ENCODE results near the gene PLXNA3.

Gene PLXNA3

DNA sequence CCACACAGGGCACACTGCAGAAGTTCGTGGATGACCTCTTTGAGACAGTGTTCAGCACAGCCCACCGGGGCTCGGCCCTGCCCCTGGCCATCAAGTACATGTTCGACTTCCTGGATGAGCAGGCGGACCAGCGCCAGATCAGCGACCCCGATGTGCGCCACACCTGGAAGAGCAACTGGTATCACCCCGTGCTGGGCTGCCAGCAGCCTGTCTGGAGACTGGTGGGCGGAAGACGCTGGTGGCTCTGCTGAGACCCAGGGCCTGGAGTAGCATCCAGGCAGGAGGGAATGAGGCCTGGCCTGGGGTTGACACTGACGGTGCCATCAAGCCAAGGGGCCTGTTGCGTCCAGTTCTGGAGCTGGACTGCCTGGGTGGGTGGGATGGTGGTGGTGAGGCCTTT, 12.4 kb downstream of the PLXNA3 start:
- TF ChIP-seq, protein P1, sequence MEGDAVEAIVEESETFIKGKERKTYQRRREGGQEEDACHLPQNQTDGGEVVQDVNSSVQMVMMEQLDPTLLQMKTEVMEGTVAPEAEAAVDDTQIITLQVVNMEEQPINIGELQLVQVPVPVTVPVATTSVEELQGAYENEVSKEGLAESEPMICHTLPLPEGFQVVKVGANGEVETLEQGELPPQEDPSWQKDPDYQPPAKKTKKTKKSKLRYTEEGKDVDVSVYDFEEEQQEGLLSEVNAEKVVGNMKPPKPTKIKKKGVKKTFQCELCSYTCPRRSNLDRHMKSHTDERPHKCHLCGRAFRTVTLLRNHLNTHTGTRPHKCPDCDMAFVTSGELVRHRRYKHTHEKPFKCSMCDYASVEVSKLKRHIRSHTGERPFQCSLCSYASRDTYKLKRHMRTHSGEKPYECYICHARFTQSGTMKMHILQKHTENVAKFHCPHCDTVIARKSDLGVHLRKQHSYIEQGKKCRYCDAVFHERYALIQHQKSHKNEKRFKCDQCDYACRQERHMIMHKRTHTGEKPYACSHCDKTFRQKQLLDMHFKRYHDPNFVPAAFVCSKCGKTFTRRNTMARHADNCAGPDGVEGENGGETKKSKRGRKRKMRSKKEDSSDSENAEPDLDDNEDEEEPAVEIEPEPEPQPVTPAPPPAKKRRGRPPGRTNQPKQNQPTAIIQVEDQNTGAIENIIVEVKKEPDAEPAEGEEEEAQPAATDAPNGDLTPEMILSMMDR (IDR thresholded peaks at IDR 0.05; ENCODE audit: low read depth, low read length, missing control alignments), result no peak
- no peak overlapping the region for H3K4me3 ChIP-seq (ENCODE audit: low read depth, low read length)
- no peak for DNase-seq (ENCODE audit: low read depth)

DNA sequence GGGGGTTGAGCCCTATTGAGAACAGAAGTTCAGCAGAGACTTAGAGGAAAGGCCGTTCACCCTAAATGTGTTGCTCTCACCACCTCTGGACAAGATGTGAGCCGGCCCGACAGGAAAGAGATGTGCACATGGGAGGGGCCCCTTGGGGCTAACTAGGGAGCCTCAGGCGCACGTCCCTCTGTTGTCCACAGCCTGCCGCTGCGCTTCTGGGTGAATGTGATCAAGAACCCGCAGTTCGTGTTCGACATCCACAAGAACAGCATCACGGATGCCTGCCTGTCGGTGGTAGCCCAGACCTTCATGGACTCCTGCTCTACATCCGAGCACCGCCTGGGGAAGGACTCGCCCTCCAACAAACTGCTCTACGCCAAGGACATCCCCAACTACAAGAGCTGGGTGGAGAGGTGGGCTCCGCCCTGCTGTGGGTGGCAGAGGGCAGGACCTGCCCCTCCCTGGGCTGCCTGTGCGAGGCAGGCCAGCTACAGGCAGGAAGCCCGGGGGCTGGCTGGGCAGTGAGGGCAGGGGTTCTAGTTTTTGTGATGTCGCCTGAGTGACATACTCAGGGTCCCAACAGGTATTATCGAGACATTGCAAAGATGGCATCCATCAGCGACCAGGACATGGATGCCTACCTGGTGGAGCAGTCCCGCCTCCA, 13.0 kb downstream of the PLXNA3 start:
- TF ChIP-seq, protein P1 (IDR thresholded peaks at IDR 0.05; ENCODE audit: low read depth, low read length, missing control alignments), result no peak
- DNase-seq (ENCODE audit: low read depth), result no peak
- H3K4me3 ChIP-seq (ENCODE audit: low read depth, low read length), result no peak overlapping the region

DNA sequence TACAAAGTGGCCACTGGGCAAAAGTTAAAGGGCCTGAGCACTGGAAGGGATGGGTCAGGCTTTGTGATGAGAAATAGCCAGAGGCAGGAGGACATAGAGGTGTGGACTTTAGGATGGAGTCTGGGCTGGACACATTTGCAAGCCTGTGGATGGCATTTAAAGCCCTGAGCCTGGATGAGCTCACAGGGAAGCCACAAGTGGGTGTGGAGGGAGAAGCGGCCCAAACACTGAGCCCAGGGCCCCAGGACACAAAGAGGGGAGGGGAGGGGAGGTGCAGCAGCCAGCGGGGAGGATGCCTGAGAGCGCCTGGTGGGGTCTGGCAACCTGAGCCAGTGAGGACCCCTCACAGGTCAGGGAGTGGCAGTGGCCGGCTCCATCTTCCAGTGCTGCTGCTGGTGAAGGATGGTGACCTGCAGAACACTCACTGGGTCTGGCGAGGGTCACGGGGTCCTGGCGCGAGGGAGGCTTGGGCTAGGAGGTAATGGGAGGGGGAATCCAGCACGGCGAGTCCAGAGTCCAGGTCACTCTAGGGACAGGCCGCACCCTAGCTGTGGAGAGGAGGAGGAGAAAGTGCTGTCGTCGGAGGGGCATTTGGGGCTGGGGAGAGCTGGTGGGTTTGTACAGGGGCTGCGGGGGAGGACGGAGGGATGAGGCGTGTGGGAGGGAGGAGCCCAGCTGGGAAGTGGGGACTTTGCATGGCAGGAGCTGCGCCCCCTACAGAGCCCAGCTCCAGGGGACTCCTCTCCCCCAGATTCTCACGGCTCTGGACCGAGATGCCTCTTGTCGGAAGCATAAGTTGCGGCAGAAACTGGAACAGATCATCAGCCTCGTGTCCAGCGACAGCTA, 14.0 kb downstream of the PLXNA3 start:
- DNase-seq (ENCODE audit: low read depth), result no peak
- TF ChIP-seq, protein P1 (IDR thresholded peaks at IDR 0.05; ENCODE audit: low read depth, low read length, missing control alignments), result no peak
- no peak overlapping the region for H3K4me3 ChIP-seq (ENCODE audit: low read depth, low read length)

DNA sequence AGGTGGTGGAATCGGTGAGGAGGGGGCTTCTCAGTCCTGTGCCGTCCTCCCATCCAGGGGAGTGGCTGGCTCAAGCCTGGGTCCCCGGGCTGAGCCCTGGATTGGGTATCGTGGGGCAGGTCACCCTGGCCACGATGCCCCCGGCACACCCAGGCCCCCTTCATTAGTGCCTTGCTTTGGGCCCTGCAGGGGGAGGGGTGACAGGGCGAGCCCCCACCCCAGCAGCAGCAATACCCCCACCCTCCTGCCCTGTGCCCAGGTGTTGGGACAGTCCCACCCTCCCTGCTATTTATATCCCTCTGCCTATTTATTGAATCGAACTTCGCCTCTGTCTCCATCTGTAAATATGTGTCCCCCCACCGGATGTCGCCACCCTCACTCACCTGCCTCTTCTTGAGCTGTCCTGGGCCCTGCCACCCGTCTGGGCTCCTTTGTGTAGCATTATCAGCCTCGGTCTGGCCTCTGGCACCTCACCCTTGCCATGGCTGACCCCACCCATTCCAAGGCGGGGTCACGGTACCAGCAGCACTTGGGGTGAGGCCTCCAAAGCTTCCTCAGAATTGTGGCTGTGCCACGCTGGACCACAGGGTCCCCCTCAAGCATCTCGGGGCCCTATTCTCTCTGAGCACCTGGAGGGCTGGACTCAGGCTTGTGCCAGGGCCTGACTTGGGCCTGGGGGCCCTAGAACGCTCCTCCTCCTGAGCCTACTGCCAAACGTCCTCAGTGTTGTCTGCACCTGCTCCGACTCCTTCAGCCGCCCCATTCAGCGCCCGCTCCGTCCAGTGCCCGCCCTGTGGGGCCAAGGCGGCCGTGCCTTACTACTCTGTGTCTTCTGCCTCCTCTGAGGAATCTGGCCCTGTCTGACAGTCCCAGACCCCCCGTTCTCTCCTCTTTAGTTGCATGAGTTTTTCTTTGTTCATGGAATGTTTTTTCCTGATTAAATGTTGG, 14.9 kb downstream of the PLXNA3 start:
- no peak for DNase-seq (ENCODE audit: low read depth)
- TF ChIP-seq, protein P1 (IDR thresholded peaks at IDR 0.05; ENCODE audit: low read depth, low read length, missing control alignments), result no peak
- H3K4me3 ChIP-seq (ENCODE audit: low read depth, low read length), result no peak overlapping the region

DNA sequence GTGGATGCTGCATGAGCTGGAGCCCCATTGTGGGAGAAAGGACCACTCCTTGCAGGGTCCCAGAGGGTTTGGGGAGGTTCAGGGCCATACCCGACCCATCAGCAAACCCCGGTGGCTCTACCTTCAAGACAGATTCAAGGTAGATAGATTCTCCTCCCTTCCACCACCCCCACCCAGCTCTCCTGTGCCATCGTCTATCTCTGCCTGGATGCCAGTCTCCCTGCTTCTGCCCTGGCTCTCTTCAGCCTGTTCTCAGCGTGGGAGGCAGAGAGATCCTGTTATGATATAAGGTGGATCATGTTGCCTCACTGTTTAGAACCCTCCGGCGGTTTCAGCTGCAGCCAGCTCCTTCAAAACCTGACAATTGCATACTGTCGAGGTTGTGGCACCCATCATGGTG, 15.6 kb downstream of the PLXNA3 start:
- H3K4me3 ChIP-seq (ENCODE audit: low read depth, low read length), result no peak overlapping the region
- TF ChIP-seq, protein P1 (IDR thresholded peaks at IDR 0.05; ENCODE audit: low read depth, low read length, missing control alignments), result no peak
- DNase-seq (ENCODE audit: low read depth), result no peak

DNA sequence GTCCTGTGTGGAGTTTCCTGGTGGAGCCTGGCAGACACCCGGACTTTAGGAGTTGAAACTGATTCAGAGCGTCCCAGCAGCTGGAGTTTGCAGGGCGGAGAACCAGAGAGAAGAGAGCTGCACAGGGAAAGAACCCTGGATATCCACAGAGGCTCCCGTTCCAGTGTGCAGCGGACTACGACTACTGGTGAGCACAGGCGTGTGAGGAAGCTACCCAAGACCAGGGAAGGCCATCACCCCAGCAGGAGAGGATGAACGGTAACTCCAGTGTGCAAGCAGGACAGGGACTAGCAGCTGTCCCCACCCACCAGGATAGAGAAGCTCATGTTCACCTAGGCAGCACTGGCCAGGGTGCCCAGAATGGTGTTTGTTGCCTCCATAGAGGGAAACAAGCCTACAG, 18.7 kb downstream of the PLXNA3 start:
- no peak overlapping the region for H3K4me3 ChIP-seq (ENCODE audit: low read depth, low read length)
- DNase-seq (ENCODE audit: low read depth), result no peak
- TF ChIP-seq, protein P1 (IDR thresholded peaks at IDR 0.05; ENCODE audit: low read depth, low read length, missing control alignments), result no peak

All from GM12864 (cell line).